Neural cell (in vitro differentiated cells): ENCODE results near the gene ZFR.

Experiments used
- CTCF ChIP-seq: fragments of 450-650 bp; IDR thresholded peaks from 2 replicates; pipeline ENCODE4 v1.5.1; 2014; ENCODE audit warnings: antibody characterized with exemption, mild to moderate bottlenecking, moderate library complexity; ENCODE audit not compliant: poor library complexity, severe bottlenecking
- EZH2 ChIP-seq: fragments of 200-600, 300-800 bp; shearing (Covaris generic), sonication (generic); IDR thresholded peaks from 2 replicates; pipeline ENCODE4 v1.6.1; 2014; ENCODE audit warnings: antibody characterized with exemption, low read length, borderline replicate concordance, mild to moderate bottlenecking; ENCODE audit not compliant: insufficient read depth, poor library complexity, severe bottlenecking
- MXI1 ChIP-seq: fragments of 450-650 bp; conservative IDR thresholded peaks from 2 replicates; pipeline ENCODE4 v1.6.1; 2014; ENCODE audit warnings: antibody characterized with exemption, mild to moderate bottlenecking; ENCODE audit not compliant: poor library complexity, severe bottlenecking
- POLR2AphosphoS5 ChIP-seq: IDR thresholded peaks from 2 replicates; pipeline ENCODE4 v1.6.1; 2012
- RAD21 ChIP-seq: fragments of 450-650 bp; conservative IDR thresholded peaks from 2 replicates; pipeline ENCODE4 v1.6.1; 2014; ENCODE audit warnings: antibody characterized with exemption, mild to moderate bottlenecking, moderate library complexity
- TF ChIP-seq, protein P1 (sequence below): IDR thresholded peaks from 2 replicates; pipeline ENCODE4 v1.6.1; 2012; ENCODE audit warnings: borderline replicate concordance

- no peak for TF ChIP-seq CTCF
- TF ChIP-seq EZH2 = no peak
- no peak for TF ChIP-seq MXI1
- no peak for TF ChIP-seq RAD21
- no peak for TF ChIP-seq POLR2AphosphoS5
- TF ChIP-seq, protein P1, sequence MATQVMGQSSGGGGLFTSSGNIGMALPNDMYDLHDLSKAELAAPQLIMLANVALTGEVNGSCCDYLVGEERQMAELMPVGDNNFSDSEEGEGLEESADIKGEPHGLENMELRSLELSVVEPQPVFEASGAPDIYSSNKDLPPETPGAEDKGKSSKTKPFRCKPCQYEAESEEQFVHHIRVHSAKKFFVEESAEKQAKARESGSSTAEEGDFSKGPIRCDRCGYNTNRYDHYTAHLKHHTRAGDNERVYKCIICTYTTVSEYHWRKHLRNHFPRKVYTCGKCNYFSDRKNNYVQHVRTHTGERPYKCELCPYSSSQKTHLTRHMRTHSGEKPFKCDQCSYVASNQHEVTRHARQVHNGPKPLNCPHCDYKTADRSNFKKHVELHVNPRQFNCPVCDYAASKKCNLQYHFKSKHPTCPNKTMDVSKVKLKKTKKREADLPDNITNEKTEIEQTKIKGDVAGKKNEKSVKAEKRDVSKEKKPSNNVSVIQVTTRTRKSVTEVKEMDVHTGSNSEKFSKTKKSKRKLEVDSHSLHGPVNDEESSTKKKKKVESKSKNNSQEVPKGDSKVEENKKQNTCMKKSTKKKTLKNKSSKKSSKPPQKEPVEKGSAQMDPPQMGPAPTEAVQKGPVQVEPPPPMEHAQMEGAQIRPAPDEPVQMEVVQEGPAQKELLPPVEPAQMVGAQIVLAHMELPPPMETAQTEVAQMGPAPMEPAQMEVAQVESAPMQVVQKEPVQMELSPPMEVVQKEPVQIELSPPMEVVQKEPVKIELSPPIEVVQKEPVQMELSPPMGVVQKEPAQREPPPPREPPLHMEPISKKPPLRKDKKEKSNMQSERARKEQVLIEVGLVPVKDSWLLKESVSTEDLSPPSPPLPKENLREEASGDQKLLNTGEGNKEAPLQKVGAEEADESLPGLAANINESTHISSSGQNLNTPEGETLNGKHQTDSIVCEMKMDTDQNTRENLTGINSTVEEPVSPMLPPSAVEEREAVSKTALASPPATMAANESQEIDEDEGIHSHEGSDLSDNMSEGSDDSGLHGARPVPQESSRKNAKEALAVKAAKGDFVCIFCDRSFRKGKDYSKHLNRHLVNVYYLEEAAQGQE = no peak
Observed at GRCh38 chr5:32426440-32427151, 17.9 kb downstream of the ZFR start.
